Measurements from ENCODE around the gene SLC34A3.

SLC34A3 gene

GRCh38 chr9:137213160-137214060 lies 17.3 kb upstream of the SLC34A3 start:
- Histone ChIP-seq H3K4me3 (ENCODE audit: low read length) (no peak overlapping the region), H3K4me1 (ENCODE audit: control insufficient read depth, insufficient read depth, low read length) (peaks cover 9% of the 10 kb centered on the region), H3K36me3 (ENCODE audit: control insufficient read depth, insufficient read depth, low read length) (no peaks in the 10 kb centered on the region), H3K9me3 (ENCODE audit: control insufficient read depth, low read length) (no peaks in the 10 kb centered on the region), H3K9ac (ENCODE audit: low read length) (no peak overlapping the region), H3K27me3 (ENCODE audit: control insufficient read depth, insufficient read depth, low read length) (no peaks in the 10 kb centered on the region)

GRCh38 chr9:137214620-137215019 lies 16.1 kb upstream of the SLC34A3 start:
- no peaks in the 10 kb centered on the region for H3K36me3 ChIP-seq (ENCODE audit: control insufficient read depth, insufficient read depth, low read length)
- H3K9ac ChIP-seq (ENCODE audit: low read length), result no peak overlapping the region
- H3K4me1 ChIP-seq (ENCODE audit: control insufficient read depth, insufficient read depth, low read length), result peaks cover 19% of the 10 kb centered on the region
- H3K27me3 ChIP-seq (ENCODE audit: control insufficient read depth, insufficient read depth, low read length), result no peaks in the 10 kb centered on the region
- no peak overlapping the region for H3K4me3 ChIP-seq (ENCODE audit: low read length)
- H3K9me3 ChIP-seq (ENCODE audit: control insufficient read depth, low read length), result no peaks in the 10 kb centered on the region

DNA sequence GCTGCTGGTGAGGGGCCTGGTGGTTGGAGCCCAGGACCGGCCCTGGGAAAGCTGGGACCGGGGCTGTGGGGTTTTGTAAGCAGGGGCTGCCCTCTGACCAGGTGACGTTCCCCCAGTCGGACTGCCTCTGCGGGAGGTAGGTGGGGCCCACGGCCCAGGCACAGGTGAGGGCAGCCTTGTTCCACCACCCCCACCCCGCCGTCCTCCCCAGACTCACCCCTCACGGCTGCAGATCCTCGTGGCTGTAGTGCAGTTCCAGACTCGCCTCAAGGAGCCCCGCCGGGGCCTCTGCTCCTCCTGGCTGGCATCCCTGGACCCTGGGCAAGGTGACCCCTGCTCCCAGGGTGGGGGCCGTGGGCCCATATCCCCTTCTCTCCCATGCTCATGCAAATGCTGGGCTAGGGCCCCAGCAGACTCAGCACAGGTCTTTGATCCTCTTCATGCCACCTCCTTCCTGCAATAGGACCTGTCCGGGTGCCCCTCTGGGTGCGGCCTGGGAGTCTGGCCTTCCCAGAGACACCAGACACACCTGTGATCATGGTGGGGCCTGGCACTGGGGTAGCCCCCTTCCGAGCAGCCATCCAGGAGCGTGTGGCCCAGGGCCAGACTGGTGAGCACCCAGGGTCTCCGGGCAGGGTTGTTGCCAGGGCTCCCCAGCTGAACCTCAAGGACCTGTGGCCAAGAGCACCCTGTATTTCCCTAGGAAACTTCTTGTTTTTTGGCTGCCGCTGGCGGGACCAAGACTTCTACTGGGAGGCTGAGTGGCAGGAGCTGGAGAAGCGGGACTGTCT lies 15.3 kb upstream of the SLC34A3 start:
- H3K4me3 ChIP-seq (ENCODE audit: low read length), result no peak overlapping the region
- no peaks in the 10 kb centered on the region for H3K9me3 ChIP-seq (ENCODE audit: control insufficient read depth, low read length)
- H3K9ac ChIP-seq (ENCODE audit: low read length), result no peak overlapping the region
- no peaks in the 10 kb centered on the region for H3K27me3 ChIP-seq (ENCODE audit: control insufficient read depth, insufficient read depth, low read length)
- H3K4me1 ChIP-seq (ENCODE audit: control insufficient read depth, insufficient read depth, low read length), result peaks cover 27% of the 10 kb centered on the region
- no peaks in the 10 kb centered on the region for H3K36me3 ChIP-seq (ENCODE audit: control insufficient read depth, insufficient read depth, low read length)

DNA sequence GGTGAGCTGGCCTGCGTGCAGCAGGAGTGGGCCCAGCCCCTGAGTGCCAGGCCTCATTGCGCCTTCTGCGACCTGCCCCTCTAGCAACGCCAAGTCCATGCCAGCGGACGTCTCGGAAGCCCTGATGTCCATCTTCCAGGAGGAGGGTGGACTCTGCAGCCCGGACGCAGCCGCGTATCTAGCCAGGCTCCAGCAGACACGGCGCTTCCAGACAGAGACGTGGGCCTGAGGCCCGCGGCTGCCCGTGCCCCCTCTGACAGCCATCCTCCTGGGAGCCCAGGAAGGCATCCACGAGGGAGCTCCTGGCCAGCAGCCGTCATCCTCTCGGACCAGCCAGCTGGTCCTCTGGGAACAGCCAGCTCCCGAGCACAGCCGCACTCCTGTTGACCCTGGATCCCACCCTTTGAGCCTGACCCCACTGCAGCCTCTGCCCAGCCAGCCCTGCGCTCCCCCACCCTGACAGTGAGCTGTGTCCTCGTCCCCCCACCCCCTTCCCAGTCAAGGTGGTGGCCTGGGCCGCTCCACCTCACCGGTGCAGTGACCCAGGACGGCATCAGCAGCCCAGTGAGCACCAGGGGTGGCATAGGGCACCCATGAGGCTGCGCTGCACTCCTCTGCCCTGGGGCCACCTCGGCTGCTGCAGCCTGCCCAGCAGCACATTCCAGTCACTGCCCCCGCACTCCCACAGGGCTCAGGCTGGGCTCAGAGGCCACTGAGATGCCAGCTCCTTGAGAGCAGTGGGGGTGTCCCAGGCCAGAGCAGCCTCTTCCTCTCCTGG lies 14.3 kb upstream of the SLC34A3 start:
- Histone ChIP-seq H3K4me3 (ENCODE audit: low read length) (no peak overlapping the region), H3K9me3 (ENCODE audit: control insufficient read depth, low read length) (no peaks in the 10 kb centered on the region), H3K9ac (ENCODE audit: low read length) (peak overlapping the region; percentile 53), H3K4me1 (ENCODE audit: control insufficient read depth, insufficient read depth, low read length) (peaks cover 30% of the 10 kb centered on the region), H3K36me3 (ENCODE audit: control insufficient read depth, insufficient read depth, low read length) (no peaks in the 10 kb centered on the region), H3K27me3 (ENCODE audit: control insufficient read depth, insufficient read depth, low read length) (no peaks in the 10 kb centered on the region)

- H3K27me3 ChIP-seq (ENCODE audit: control insufficient read depth, insufficient read depth, low read length), result no peaks in the 10 kb centered on the region
- H3K9ac ChIP-seq (ENCODE audit: low read length), result peak overlapping the region; percentile 79
- H3K4me1 ChIP-seq (ENCODE audit: control insufficient read depth, insufficient read depth, low read length), result peaks cover 30% of the 10 kb centered on the region
- peak overlapping the region; percentile 66 for H3K4me3 ChIP-seq (ENCODE audit: low read length)
- H3K9me3 ChIP-seq (ENCODE audit: control insufficient read depth, low read length), result no peaks in the 10 kb centered on the region
- H3K36me3 ChIP-seq (ENCODE audit: control insufficient read depth, insufficient read depth, low read length), result no peaks in the 10 kb centered on the region
Measured at GRCh38 chr9:137217276-137218211, 13.2 kb upstream of the SLC34A3 start.

DNA sequence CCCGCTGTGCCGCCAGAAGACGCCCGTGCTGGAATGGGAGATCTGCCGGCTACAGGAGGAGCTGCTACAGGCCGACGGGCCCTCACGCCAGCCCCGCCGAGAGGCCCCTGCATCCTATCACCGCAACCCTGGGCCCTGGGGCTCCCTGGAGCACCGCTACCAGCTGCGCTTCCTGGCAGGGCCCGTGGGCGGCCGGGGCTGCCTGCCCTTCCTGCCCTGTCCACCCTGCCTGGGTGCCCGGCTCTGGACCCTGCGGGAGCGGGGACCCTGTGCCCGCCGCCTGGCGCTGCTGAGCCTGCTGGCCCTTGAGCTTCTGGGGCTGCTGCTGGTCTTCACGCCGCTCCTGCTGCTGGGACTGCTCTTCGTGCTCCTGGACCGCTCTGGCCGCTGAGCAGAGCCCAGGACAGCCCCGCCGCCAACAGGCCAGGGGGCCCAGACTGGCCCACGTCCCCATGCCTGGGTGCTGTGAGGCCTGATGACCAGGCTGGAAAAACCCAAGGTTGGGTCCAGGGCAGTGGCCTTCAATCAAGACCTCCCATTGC lies 12.4 kb upstream of the SLC34A3 start:
- peaks cover 36% of the 10 kb centered on the region for H3K4me1 ChIP-seq (ENCODE audit: control insufficient read depth, insufficient read depth, low read length)
- peak overlapping the region; percentile 71 for H3K4me3 ChIP-seq (ENCODE audit: low read length)
- no peaks in the 10 kb centered on the region for H3K9me3 ChIP-seq (ENCODE audit: control insufficient read depth, low read length)
- H3K36me3 ChIP-seq (ENCODE audit: control insufficient read depth, insufficient read depth, low read length), result no peaks in the 10 kb centered on the region
- no peaks in the 10 kb centered on the region for H3K27me3 ChIP-seq (ENCODE audit: control insufficient read depth, insufficient read depth, low read length)
- peak overlapping the region; percentile 79 for H3K9ac ChIP-seq (ENCODE audit: low read length)

- Histone ChIP-seq H3K36me3 (ENCODE audit: control insufficient read depth, insufficient read depth, low read length) (no peaks in the 10 kb centered on the region), H3K27me3 (ENCODE audit: control insufficient read depth, insufficient read depth, low read length) (no peaks in the 10 kb centered on the region), H3K4me1 (ENCODE audit: control insufficient read depth, insufficient read depth, low read length) (peaks cover 37% of the 10 kb centered on the region), H3K9ac (ENCODE audit: low read length) (peak overlapping the region; percentile 79), H3K9me3 (ENCODE audit: control insufficient read depth, low read length) (no peaks in the 10 kb centered on the region), H3K4me3 (ENCODE audit: low read length) (peak overlapping the region; percentile 71)
Measured at GRCh38 chr9:137218754-137219271, 11.9 kb upstream of the SLC34A3 start.

GRCh38 chr9:137219757-137220316 lies 10.9 kb upstream of the SLC34A3 start:
- H3K9me3 ChIP-seq (ENCODE audit: control insufficient read depth, low read length), result no peaks in the 10 kb centered on the region
- no peaks in the 10 kb centered on the region for H3K36me3 ChIP-seq (ENCODE audit: control insufficient read depth, insufficient read depth, low read length)
- H3K4me1 ChIP-seq (ENCODE audit: control insufficient read depth, insufficient read depth, low read length), result peaks cover 46% of the 10 kb centered on the region
- no peak overlapping the region for H3K9ac ChIP-seq (ENCODE audit: low read length)
- H3K4me3 ChIP-seq (ENCODE audit: low read length), result no peak overlapping the region
- H3K27me3 ChIP-seq (ENCODE audit: control insufficient read depth, insufficient read depth, low read length), result no peaks in the 10 kb centered on the region

- no peak overlapping the region for H3K4me3 ChIP-seq (ENCODE audit: low read length)
- H3K9ac ChIP-seq (ENCODE audit: low read length), result no peak overlapping the region
- no peaks in the 10 kb centered on the region for H3K27me3 ChIP-seq (ENCODE audit: control insufficient read depth, insufficient read depth, low read length)
- peaks cover 53% of the 10 kb centered on the region for H3K4me1 ChIP-seq (ENCODE audit: control insufficient read depth, insufficient read depth, low read length)
- no peaks in the 10 kb centered on the region for H3K9me3 ChIP-seq (ENCODE audit: control insufficient read depth, low read length)
- H3K36me3 ChIP-seq (ENCODE audit: control insufficient read depth, insufficient read depth, low read length), result no peaks in the 10 kb centered on the region
Measured at GRCh38 chr9:137220317-137221094, 10.2 kb upstream of the SLC34A3 start.

GRCh38 chr9:137221095-137221505 lies 9.6 kb upstream of the SLC34A3 start:
- Histone ChIP-seq H3K9ac (ENCODE audit: low read length) (no peak overlapping the region), H3K9me3 (ENCODE audit: control insufficient read depth, low read length) (no peaks in the 10 kb centered on the region), H3K27me3 (ENCODE audit: control insufficient read depth, insufficient read depth, low read length) (no peaks in the 10 kb centered on the region), H3K4me1 (ENCODE audit: control insufficient read depth, insufficient read depth, low read length) (peaks cover 58% of the 10 kb centered on the region), H3K4me3 (ENCODE audit: low read length) (no peak overlapping the region), H3K36me3 (ENCODE audit: control insufficient read depth, insufficient read depth, low read length) (no peaks in the 10 kb centered on the region)

Data from mucosa of stomach (tissue), 1 donor.